GM21723 (cell line): ENCODE data around the gene TUFT1.

ENCODE experiments used
- ATAC-seq: cut with Tn5 transposase; IDR thresholded peaks from one replicate; pipeline ENCODE4 v1.9.1; 2021; ENCODE audit warnings: mild to moderate bottlenecking, moderate library complexity; ENCODE audit not compliant: unreplicated experiment

Gene TUFT1

GRCh38 chr1:151540021-151540981, at the start of gene TUFT1:
Gene TUFT1 (plus strand): TSS chr1:151540309. CDS start chr1:151540367, 58 bp downstream.
- peak; percentile 93 for ATAC-seq

GRCh38 chr1:151491641-151492040, 48.5 kb upstream of the TUFT1 start:
- ATAC-seq = no peak

- ATAC-seq = no peak
These were observed 48.0 kb upstream of the TUFT1 start for GRCh38 chr1:151492120-151492519.

GRCh38 chr1:151493042-151493441, 47.1 kb upstream of the TUFT1 start:
- ATAC-seq = no peak

GRCh38 chr1:151494741-151495281, 45.3 kb upstream of the TUFT1 start:
- ATAC-seq = peak; percentile 60

GRCh38 chr1:151495316-151495715, 44.8 kb upstream of the TUFT1 start:
- ATAC-seq = no peak

GRCh38 chr1:151499365-151499764, 40.7 kb upstream of the TUFT1 start:
- no peak for ATAC-seq

- no peak for ATAC-seq
These were observed 40.2 kb upstream of the TUFT1 start for GRCh38 chr1:151499930-151500329.

- ATAC-seq = no peak
These were observed 38.6 kb upstream of the TUFT1 start for GRCh38 chr1:151501474-151501873.

GRCh38 chr1:151502035-151502700, 37.9 kb upstream of the TUFT1 start:
- no peak for ATAC-seq

- no peak for ATAC-seq
These were observed 37.0 kb upstream of the TUFT1 start for GRCh38 chr1:151502859-151503780.

GRCh38 chr1:151504252-151504651, 35.9 kb upstream of the TUFT1 start:
- ATAC-seq = no peak

GRCh38 chr1:151504759-151505158, 35.4 kb upstream of the TUFT1 start:
- ATAC-seq = no peak

GRCh38 chr1:151508833-151509232, 31.3 kb upstream of the TUFT1 start:
- ATAC-seq = no peak

- no peak for ATAC-seq
These were observed 30.6 kb upstream of the TUFT1 start for GRCh38 chr1:151509350-151510019.

GRCh38 chr1:151510020-151510405, 30.1 kb upstream of the TUFT1 start:
- no peak for ATAC-seq

- no peak for ATAC-seq
These were observed 29.5 kb upstream of the TUFT1 start for GRCh38 chr1:151510614-151510956.

GRCh38 chr1:151510957-151511635, 29.0 kb upstream of the TUFT1 start, which contains the start of gene CGN:
Gene CGN (plus strand): TSS chr1:151511387. CDS start chr1:151518520, 7,133 bp downstream.
- ATAC-seq = peak; percentile 88

GRCh38 chr1:151511636-151512215, 28.4 kb upstream of the TUFT1 start:
- ATAC-seq = peak; percentile 36
